ENCODE results near the gene HEMGN. TPM values are rescaled to one million over a fixed set of nuclear protein-coding genes. Genes with fewer than 3 reads are reported as not detected.

HEMGN gene
- total and polyA plus RNA-seq, 2 donors (not counting 1 experiment from before 2014, with no cell fraction given), result 0.06 TPM; not detected in 1

DNA sequence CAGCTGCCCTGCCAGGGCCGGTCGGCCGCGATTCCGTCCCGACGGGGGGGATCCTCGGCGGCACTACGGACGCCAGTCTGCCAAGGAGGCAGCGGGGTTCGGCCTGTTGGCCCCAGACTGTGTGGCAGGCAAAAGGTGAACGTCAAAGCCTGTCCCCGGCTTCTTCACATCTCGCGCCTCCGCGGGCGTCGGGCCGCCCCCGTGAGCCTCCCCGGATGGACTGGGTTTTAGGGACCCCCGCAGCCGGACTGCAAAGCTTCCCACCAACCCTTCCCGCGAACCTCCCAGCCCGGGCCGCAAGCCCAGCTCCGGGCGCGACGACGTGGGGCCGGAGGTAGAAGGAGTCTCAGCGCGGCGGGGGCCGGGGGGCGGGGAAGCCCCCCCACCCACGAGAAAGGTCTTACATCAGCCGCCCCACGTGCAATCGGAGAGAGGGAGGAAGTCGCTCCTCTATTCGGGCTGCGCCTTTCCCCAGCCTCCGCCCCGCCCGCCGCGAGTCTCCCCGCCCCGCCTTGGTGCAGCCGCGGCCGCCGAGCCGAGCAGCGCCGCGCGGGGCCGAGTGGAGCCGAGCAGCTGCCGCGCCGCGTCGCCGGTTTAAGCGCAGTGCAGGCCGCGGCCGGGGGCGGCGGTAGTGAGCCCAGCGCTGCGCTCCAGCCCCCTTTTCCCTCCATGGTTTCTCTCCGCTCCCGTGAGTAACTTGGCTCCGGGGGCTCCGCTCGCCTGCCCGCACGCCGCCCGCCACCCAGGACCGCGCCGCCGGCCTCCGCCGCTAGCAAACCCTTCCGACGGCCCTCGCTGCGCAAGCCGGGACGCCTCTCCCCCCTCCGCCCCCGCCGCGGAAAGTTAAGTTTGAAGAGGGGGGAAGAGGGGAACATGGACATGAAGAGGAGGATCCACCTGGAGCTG, 45.0 kb upstream of the HEMGN start, which contains the start of gene ANP32B:
ANP32B (plus strand) TSS at position 659 of the 906 bp plus-strand sequence; CDS start at position 874, 215 bp downstream.
- peak within 1 kb of the TSS; percentile 98 for H3K27ac Mint-ChIP-seq
- ChIA-PET CTCF (interaction anchor here (0.7 to 5.0 kb wide), 11 partner anchors 10 to 273 kb away, joined by 3 to 45 read pairs (median 4); partner anchors contain the start of genes NANS, TBC1D2 and TRMO), POLR2A (interaction anchor here (0.8 to 3.0 kb wide), 9 partner anchors 9 to 286 kb away, joined by 3 to 40 read pairs (median 5); partner anchors contain the start of genes NANS, TBC1D2, TRMO and XPA)
- Histone ChIP-seq H3K9me3 (ENCODE audit: control extremely low read depth in 1 of 3, control insufficient read depth in 2 of 3, insufficient read depth in 1 of 3, low read length in 2 of 3) (peaks cover 0 to 6% (median 0%) of the 10 kb centered on the region in 3 donors), H3K36me3 (replicated peaks in 1 of 2; ENCODE audit: control extremely low read depth in 1 of 2, control insufficient read depth in 1 of 2, extremely low read depth in 1 of 2, insufficient read depth in 2 of 2, low read length in 1 of 2) (no peaks in the 10 kb centered on the region), H3K4me2 (replicated peaks; ENCODE audit: low read depth, low read length, poor library complexity, severe bottlenecking) (peak within 1 kb of the TSS; percentile 88), H3K27me3 (replicated peaks in 1 of 4; ENCODE audit: control extremely low read depth in 1 of 4, control insufficient read depth in 3 of 4, insufficient read depth in 4 of 4, low read length in 3 of 4) (no peaks in the 10 kb centered on the region), H4K20me1 (ENCODE audit: control insufficient read depth, insufficient read depth, low read length, poor library complexity, severe bottlenecking) (no peaks in the 10 kb centered on the region), H3K9ac (ENCODE audit: low read length) (peak within 1 kb of the TSS; percentile 89), H3K4me3 (ENCODE audit: control extremely low read depth in 1 of 5, extremely low read depth in 1 of 5, insufficient read depth in 1 of 5, low read depth in 2 of 5, low read length in 4 of 5) (peak within 1 kb of the TSS; percentile 25 to 97 (median 84)), H3K79me2 (ENCODE audit: control insufficient read depth, insufficient read depth, low read length) (peaks cover 32% of the 10 kb centered on the region), H3K4me1 (ENCODE audit: control insufficient read depth in 2 of 2, insufficient read depth in 2 of 2, low read length in 2 of 2) (peaks cover 28 to 34% of the 10 kb centered on the region in 2 donors), H3K27ac (ENCODE audit: low read length in 2 of 2) (peak within 1 kb of the TSS; percentile 90 to 93), H2AFZ (ENCODE audit: insufficient read depth, low read depth, low read length, poor library complexity, severe bottlenecking) (peak within 1 kb of the TSS; percentile 91)
- H3K4me1 Mint-ChIP-seq, result peaks cover 29% of the 10 kb centered on the region
- WGBS (ENCODE audit: insufficient coverage), result under 1% methylated on average over 92 of the region's 105 CpGs
- H3K9me3 Mint-ChIP-seq (ENCODE audit: insufficient read depth), result no peaks in the 10 kb centered on the region
- ATAC-seq (ENCODE audit: low read depth) (peak; percentile 79), DNase-seq (peak; percentile 96)
- TF ChIP-seq, protein P1, sequence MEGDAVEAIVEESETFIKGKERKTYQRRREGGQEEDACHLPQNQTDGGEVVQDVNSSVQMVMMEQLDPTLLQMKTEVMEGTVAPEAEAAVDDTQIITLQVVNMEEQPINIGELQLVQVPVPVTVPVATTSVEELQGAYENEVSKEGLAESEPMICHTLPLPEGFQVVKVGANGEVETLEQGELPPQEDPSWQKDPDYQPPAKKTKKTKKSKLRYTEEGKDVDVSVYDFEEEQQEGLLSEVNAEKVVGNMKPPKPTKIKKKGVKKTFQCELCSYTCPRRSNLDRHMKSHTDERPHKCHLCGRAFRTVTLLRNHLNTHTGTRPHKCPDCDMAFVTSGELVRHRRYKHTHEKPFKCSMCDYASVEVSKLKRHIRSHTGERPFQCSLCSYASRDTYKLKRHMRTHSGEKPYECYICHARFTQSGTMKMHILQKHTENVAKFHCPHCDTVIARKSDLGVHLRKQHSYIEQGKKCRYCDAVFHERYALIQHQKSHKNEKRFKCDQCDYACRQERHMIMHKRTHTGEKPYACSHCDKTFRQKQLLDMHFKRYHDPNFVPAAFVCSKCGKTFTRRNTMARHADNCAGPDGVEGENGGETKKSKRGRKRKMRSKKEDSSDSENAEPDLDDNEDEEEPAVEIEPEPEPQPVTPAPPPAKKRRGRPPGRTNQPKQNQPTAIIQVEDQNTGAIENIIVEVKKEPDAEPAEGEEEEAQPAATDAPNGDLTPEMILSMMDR (IDR thresholded peaks at IDR 0.05), result peak; percentile 96
- TF ChIP-seq EZH2 (IDR thresholded peaks at IDR 0.05; ENCODE audit: borderline replicate concordance, insufficient read depth, low read depth, low read length, poor library complexity, severe bottlenecking), result no peak
- H3K4me3 Mint-ChIP-seq, result peak within 1 kb of the TSS; percentile 92
- H3K27me3 Mint-ChIP-seq, result no peaks in the 10 kb centered on the region
- intact Hi-C loops (cut with micrococcal nuclease), result loop anchor here (1.0 to 10.0 kb wide), 8 partner anchors 27 to 1568 kb away; partner anchors contain the start of genes TBC1D2, TDRD7, TRMO and XPA
